Measurements from ENCODE around the gene CHRNB4. TPM values are rescaled to one million over a fixed set of nuclear protein-coding genes. Genes with fewer than 3 reads are reported as not detected.

The CHRNB4 gene
- total and polyA plus RNA-seq, 2 of the 8 experiments (the other 6 are each of a cell fraction or from before 2014, with no cell fraction given) = 2.4 to 4.5 TPM

- TF ChIP-seq CHD7 (IDR thresholded peaks at IDR 0.05; ENCODE audit: insufficient replicate concordance, low read length) (no peak), JUN (IDR thresholded peaks at IDR 0.05; ENCODE audit: low read depth, low read length) (no peak), RBBP5 (IDR thresholded peaks at IDR 0.05; ENCODE audit: borderline replicate concordance, low read depth, low read length) (no peak), CBX5 (IDR thresholded peaks at IDR 0.05; ENCODE audit: low read depth, low read length) (no peak), ZNF274 (IDR thresholded peaks at IDR 0.05; ENCODE audit: borderline replicate concordance, extremely low read depth, low read length) (no peak)
Observed at GRCh38 chr15:78685159-78685921, 44.3 kb upstream of the CHRNB4 start (continued).
